ENCODE results near the gene ERG28. TPM values are rescaled to one million over a fixed set of nuclear protein-coding genes. Genes with fewer than 3 reads are reported as not detected.

The ERG28 gene
- total and polyA plus RNA-seq, 2 experiments from 2014 or later = 38.4 to 74.4 TPM

DNA sequence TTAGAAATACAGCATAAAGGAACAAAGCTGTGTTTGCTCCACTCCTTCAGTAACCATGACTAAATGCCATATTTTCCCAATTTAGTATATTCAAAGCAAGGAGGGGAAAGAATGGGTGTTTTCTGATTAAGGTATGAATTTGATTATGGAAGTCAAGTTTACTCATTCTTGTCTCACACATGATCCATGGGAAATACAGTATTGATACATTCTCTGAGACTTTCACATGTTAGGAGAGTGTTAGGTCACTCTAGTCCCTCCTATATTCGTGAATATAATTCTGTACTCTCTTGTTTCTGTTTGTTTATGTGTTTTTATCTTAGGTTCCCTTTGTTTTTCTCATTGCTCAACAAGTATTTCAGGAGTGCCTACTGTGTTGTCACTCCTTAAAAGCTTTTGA, 42.8 kb upstream of the ERG28 start:
- Histone ChIP-seq H3K36me3 (replicated peaks; ENCODE audit: insufficient read depth, low read depth) (no peaks in the 10 kb centered on the region), H3K27ac (peak overlapping the region; percentile 51)
- WGBS (ENCODE audit: low lambda C conversion rate, missing lambda C conversion rate) = 86% methylated on average over 1 of the region's 1 CpG

DNA sequence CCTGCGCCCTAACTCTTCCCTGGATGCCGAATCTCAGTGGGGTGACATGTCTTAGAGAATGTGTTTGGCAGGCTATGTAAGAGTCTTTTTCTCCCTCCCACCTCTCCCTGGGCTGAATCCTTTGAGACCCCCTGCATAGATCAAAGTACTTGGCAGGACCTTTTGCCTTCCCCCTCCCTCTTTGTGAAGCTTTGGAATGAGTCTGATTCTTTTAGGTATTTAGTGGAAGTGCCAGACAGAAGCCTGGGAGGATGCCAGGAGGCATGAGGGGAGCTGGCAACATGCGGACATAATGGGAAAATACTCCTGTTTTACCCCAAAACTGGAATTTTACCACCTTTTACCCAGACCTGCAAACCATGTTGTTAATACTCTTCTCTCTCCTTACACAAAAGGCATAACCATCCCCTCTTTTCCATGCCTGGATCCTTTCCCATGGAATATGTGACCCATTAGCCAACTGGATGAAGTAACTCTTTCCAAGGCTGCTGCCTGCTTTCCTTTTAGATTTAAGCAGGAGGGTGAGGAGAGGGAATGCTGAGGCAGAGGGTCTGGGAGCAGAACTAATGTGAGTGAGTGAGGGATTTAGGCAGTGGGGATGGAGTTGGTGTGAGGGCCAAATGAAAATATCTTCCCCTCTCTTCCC, 42.1 kb upstream of the ERG28 start:
- WGBS (ENCODE audit: low lambda C conversion rate, missing lambda C conversion rate) = 84% methylated on average over 3 of the region's 3 CpGs
- H3K9me3 ChIP-seq (ENCODE audit: low read depth) = no peaks in the 10 kb centered on the region
- TF ChIP-seq EZH2phosphoT487 (IDR thresholded peaks at IDR 0.05; ENCODE audit: low read depth, severe bottlenecking, unreplicated experiment) (no peak), EZH2 (IDR thresholded peaks at IDR 0.05; ENCODE audit: borderline replicate concordance) (no peak)
- TF ChIP-seq, protein P1, sequence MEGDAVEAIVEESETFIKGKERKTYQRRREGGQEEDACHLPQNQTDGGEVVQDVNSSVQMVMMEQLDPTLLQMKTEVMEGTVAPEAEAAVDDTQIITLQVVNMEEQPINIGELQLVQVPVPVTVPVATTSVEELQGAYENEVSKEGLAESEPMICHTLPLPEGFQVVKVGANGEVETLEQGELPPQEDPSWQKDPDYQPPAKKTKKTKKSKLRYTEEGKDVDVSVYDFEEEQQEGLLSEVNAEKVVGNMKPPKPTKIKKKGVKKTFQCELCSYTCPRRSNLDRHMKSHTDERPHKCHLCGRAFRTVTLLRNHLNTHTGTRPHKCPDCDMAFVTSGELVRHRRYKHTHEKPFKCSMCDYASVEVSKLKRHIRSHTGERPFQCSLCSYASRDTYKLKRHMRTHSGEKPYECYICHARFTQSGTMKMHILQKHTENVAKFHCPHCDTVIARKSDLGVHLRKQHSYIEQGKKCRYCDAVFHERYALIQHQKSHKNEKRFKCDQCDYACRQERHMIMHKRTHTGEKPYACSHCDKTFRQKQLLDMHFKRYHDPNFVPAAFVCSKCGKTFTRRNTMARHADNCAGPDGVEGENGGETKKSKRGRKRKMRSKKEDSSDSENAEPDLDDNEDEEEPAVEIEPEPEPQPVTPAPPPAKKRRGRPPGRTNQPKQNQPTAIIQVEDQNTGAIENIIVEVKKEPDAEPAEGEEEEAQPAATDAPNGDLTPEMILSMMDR (IDR thresholded peaks at IDR 0.05; ENCODE audit: poor library complexity) = no peak
- DNase-seq (ENCODE audit: low spot score) = no peak
- H2AFZ ChIP-seq = no peak overlapping the region
- no peaks in the 10 kb centered on the region for H3K4me1 ChIP-seq (ENCODE audit: insufficient read depth)
- no peak overlapping the region for H3K4me2 ChIP-seq
- H4K20me1 ChIP-seq (ENCODE audit: insufficient read depth, poor library complexity, severe bottlenecking) = no peaks in the 10 kb centered on the region
- H3K79me2 ChIP-seq = no peaks in the 10 kb centered on the region
- peak overlapping the region; percentile 51 for H3K27ac ChIP-seq
- H3K4me3 ChIP-seq = no peak overlapping the region
- H3K36me3 ChIP-seq (replicated peaks; ENCODE audit: insufficient read depth, low read depth) = no peaks in the 10 kb centered on the region
- H3K9me2 ChIP-seq (replicated peaks; ENCODE audit: insufficient read depth) = no peaks in the 10 kb centered on the region
- no peaks in the 10 kb centered on the region for H3K27me3 ChIP-seq

More for the DNA sequence above, 42.8 kb upstream of the ERG28 start:
- DNase-seq (ENCODE audit: low spot score) = no peak
- no peaks in the 10 kb centered on the region for H4K20me1 ChIP-seq (ENCODE audit: insufficient read depth, poor library complexity, severe bottlenecking)
- H3K9me2 ChIP-seq (replicated peaks; ENCODE audit: insufficient read depth) = no peaks in the 10 kb centered on the region
- TF ChIP-seq EZH2phosphoT487 (IDR thresholded peaks at IDR 0.05; ENCODE audit: low read depth, severe bottlenecking, unreplicated experiment) (no peak), EZH2 (IDR thresholded peaks at IDR 0.05; ENCODE audit: borderline replicate concordance) (no peak)
- TF ChIP-seq, protein P1 (IDR thresholded peaks at IDR 0.05; ENCODE audit: poor library complexity) = no peak
- H3K79me2 ChIP-seq = no peaks in the 10 kb centered on the region
- no peak overlapping the region for H3K4me2 ChIP-seq
- no peak overlapping the region for H2AFZ ChIP-seq
- H3K4me1 ChIP-seq (ENCODE audit: insufficient read depth) = no peaks in the 10 kb centered on the region
- H3K9me3 ChIP-seq (ENCODE audit: low read depth) = no peaks in the 10 kb centered on the region
- no peak overlapping the region for H3K4me3 ChIP-seq
- no peaks in the 10 kb centered on the region for H3K27me3 ChIP-seq

DNA sequence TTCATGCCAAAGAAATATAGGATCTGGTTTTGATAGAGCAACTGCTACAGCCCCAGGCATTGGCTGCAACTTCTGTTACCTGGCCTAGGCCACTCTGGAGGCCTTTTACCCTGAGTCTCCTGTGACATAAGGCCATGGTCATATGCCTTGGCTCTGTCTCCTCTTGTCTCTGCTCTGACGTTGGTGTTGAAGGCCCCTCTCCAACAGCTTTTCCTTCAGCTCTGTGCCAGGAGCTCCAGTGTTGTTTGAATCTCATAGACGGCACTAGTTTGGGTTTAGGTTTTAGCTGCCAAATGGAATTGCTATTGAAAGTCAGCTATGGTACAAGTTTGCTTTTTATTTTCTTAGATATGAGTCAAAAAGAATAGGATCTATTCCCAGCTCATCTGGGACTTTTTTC, 41.4 kb upstream of the ERG28 start:
- Histone ChIP-seq H3K79me2 (no peaks in the 10 kb centered on the region), H3K4me1 (ENCODE audit: insufficient read depth) (no peaks in the 10 kb centered on the region), H3K9me2 (replicated peaks; ENCODE audit: insufficient read depth) (no peaks in the 10 kb centered on the region), H2AFZ (no peak overlapping the region), H3K4me2 (no peak overlapping the region), H3K36me3 (replicated peaks; ENCODE audit: insufficient read depth, low read depth) (no peaks in the 10 kb centered on the region), H3K9me3 (ENCODE audit: low read depth) (no peaks in the 10 kb centered on the region), H3K27ac (peak overlapping the region; percentile 51), H3K4me3 (no peak overlapping the region), H4K20me1 (ENCODE audit: insufficient read depth, poor library complexity, severe bottlenecking) (no peaks in the 10 kb centered on the region), H3K27me3 (no peaks in the 10 kb centered on the region)
- 73% methylated on average over 2 of the region's 2 CpGs for WGBS (ENCODE audit: low lambda C conversion rate, missing lambda C conversion rate)
- DNase-seq (ENCODE audit: low spot score) = no peak
- TF ChIP-seq EZH2phosphoT487 (IDR thresholded peaks at IDR 0.05; ENCODE audit: low read depth, severe bottlenecking, unreplicated experiment) (no peak), EZH2 (IDR thresholded peaks at IDR 0.05; ENCODE audit: borderline replicate concordance) (no peak)
- TF ChIP-seq, protein P1 (IDR thresholded peaks at IDR 0.05; ENCODE audit: poor library complexity) = no peak

All from hepatocyte (in vitro differentiated cells).